Activated CD8-positive, alpha-beta T cell treated with anti-CD3 and anti-CD28 coated beads for 36 hours (primary cell): Measurements from ENCODE around the gene CD74. TPM values are rescaled to one million over a fixed set of nuclear protein-coding genes. Genes with fewer than 3 reads are reported as not detected.

Experiments used
- ATAC-seq: fragments of 200-7000 bp; cut with Tn5 transposase; one replicate; pipeline ENCODE4 v1.10.0; 2021; ENCODE audit warnings: mild to moderate bottlenecking, moderate library complexity
- CTCF ChIA-PET: fragments of 350-600 bp; sonication (Branson Sonifier 250); formaldehyde crosslinking; loops from one replicate; lab custom pipeline; 2021; ENCODE audit warnings: antibody characterized with exemption; lab: Charles Lee
- POLR2A ChIA-PET: fragments of 350-600 bp; sonication (Branson Sonifier 250); formaldehyde crosslinking; loops from one replicate; lab custom pipeline; 2021; ENCODE audit warnings: antibody characterized with exemption; lab: Charles Lee
- DNase-seq: peaks from one replicate; pipeline ENCODE4 v3.0.0-alpha.2; 2020
- H3K27ac Mint-ChIP-seq: one replicate; pipeline ENCODE4 v1.8.0; 2021; ENCODE audit warnings: mild to moderate bottlenecking, mixed read lengths
- H3K27me3 Mint-ChIP-seq: one replicate; pipeline ENCODE4 v1.8.0; 2021; ENCODE audit warnings: mixed read lengths
- H3K36me3 Mint-ChIP-seq: one replicate; pipeline ENCODE4 v1.8.0; 2021; ENCODE audit warnings: low read depth, mixed read lengths
- H3K4me1 Mint-ChIP-seq: one replicate; pipeline ENCODE4 v1.8.0; 2021; ENCODE audit warnings: low read depth, mixed read lengths
- H3K4me3 Mint-ChIP-seq: one replicate; pipeline ENCODE4 v1.8.0; 2021; ENCODE audit warnings: mild to moderate bottlenecking, moderate library complexity, mixed read lengths
- H3K9me3 Mint-ChIP-seq: one replicate; pipeline ENCODE4 v1.8.0; 2021; ENCODE audit warnings: mixed read lengths
- intact Hi-C: fragments of 100-400 bp; cut with micrococcal nuclease; formaldehyde crosslinking; loops from one replicate; pipeline ENCODE4 v1.10.0; 2022
- total RNA-seq, 2 experiments: library from RNA; stranded (reverse); gene quantifications; one replicate each; pipeline ENCODE4 v1.2.3, GENCODE V29; 2021
- TF ChIP-seq, protein P1 (sequence below): fragments of 200-600 bp; IDR thresholded peaks from one replicate; pipeline ENCODE4 v1.8.0; 2022; ENCODE audit warnings: antibody characterized with exemption, mild to moderate bottlenecking

The CD74 gene
- total RNA-seq, 2 experiments from 2014 or later = 277 to 282 TPM

DNA sequence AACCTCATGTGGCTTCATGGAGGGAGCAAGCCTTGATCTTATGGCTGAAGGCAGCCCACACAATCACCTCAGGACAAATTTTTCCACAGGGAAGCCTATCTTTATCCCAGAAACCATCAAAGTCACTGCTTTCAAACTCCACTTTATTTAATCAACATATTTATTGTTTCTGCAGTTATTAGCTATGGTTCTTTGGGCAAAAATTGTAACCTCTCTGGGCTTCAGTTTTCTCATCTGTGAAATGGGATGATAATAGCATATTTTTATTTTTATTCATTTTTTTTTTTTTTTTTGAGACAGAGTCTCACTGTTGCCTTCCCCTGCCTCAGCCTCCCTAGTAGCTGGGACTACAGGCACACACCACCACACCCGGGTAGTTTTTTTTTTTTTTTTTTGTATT, 38.9 kb upstream of the CD74 start:
- no peak overlapping the region for H3K4me3 Mint-ChIP-seq
- CTCF ChIA-PET = interaction anchor here (0.7 to 2.1 kb wide), 7 partner anchors 10 to 664 kb away, joined by 3 to 10 read pairs (median 4); partner anchors contain the start of gene CD74
- ATAC-seq = no peak
- H3K9me3 Mint-ChIP-seq = peaks cover 1% of the 10 kb centered on the region
- no peaks in the 10 kb centered on the region for H3K27me3 Mint-ChIP-seq
- no peak for DNase-seq
- TF ChIP-seq, protein P1, sequence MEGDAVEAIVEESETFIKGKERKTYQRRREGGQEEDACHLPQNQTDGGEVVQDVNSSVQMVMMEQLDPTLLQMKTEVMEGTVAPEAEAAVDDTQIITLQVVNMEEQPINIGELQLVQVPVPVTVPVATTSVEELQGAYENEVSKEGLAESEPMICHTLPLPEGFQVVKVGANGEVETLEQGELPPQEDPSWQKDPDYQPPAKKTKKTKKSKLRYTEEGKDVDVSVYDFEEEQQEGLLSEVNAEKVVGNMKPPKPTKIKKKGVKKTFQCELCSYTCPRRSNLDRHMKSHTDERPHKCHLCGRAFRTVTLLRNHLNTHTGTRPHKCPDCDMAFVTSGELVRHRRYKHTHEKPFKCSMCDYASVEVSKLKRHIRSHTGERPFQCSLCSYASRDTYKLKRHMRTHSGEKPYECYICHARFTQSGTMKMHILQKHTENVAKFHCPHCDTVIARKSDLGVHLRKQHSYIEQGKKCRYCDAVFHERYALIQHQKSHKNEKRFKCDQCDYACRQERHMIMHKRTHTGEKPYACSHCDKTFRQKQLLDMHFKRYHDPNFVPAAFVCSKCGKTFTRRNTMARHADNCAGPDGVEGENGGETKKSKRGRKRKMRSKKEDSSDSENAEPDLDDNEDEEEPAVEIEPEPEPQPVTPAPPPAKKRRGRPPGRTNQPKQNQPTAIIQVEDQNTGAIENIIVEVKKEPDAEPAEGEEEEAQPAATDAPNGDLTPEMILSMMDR = no peak
- intact Hi-C loops = no loop called here
- peaks cover 30% of the 10 kb centered on the region for H3K36me3 Mint-ChIP-seq
- H3K27ac Mint-ChIP-seq = no peak overlapping the region
- POLR2A ChIA-PET = interaction anchor here (0.6 kb wide), 2 partner anchors 327 to 1657 kb away, joined by 3 read pairs; partner anchors contain the start of gene SMIM3
- peaks cover 18% of the 10 kb centered on the region for H3K4me1 Mint-ChIP-seq

DNA sequence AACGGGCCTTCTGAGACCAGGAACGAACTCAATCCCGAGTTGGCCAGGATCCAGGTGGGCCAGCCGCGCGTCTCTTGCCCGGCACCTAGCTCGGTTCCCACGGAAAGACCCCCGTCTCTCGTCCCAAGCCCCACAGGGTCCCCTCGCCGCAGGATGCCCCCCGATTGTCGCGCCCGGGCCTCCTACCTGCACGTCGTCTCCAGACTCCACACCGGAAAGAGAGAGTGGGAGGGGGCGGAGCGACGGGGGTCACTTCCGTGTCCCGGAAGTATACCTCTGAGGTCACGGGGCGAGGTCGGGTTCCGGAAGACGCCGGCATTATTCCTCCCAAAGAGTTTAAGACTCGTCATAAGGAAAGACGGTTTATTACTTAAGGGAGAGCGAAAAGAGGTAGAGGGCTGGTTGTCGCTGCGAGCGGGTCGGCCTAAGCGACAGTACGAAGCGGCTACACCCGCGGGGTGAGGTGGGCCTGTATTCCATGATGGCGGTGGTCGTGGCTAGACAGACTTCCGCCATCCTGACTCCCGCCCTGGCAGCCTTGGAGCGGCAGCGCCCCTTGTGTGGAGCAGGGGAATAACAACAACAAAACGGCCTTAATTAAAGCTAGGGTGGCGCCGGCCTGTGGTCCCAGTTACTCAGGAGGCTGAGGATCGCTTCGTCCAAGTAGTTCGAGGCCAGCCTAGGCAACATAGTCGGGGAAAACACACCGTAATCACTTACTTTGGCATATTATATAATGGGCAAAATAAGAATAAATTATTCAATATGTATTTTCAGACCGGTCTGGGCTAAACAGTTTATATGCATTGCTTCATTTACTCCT, 37.0 kb upstream of the CD74 start, which contains the start of gene RPS14:
TSS of gene RPS14 (minus strand) at position 223 of the 823 bp plus-strand sequence. CDS start 2,006 bp downstream, outside the sequence.
- peaks cover 30% of the 10 kb centered on the region for H3K4me1 Mint-ChIP-seq
- intact Hi-C loops = no loop called here
- DNase-seq (peak; percentile 97), ATAC-seq (peak; percentile 94)
- ChIA-PET POLR2A (interaction anchor here (0.6 to 2.3 kb wide), 16 partner anchors 9 to 899 kb away, joined by 3 to 16 read pairs (median 4); partner anchors contain the start of gene CD74), CTCF (interaction anchor here (0.6 to 2.5 kb wide), 22 partner anchors 9 to 341 kb away, joined by 3 to 20 read pairs (median 4); partner anchors contain the start of genes CD74 and RBM22)
- H3K9me3 Mint-ChIP-seq = peaks cover 1% of the 10 kb centered on the region
- no peaks in the 10 kb centered on the region for H3K27me3 Mint-ChIP-seq
- TF ChIP-seq, protein P1 = peak; percentile 89
- H3K4me3 Mint-ChIP-seq = peak within 1 kb of the TSS; percentile 92
- peak within 1 kb of the TSS; percentile 100 for H3K27ac Mint-ChIP-seq
- peaks cover 46% of the 10 kb centered on the region for H3K36me3 Mint-ChIP-seq

DNA sequence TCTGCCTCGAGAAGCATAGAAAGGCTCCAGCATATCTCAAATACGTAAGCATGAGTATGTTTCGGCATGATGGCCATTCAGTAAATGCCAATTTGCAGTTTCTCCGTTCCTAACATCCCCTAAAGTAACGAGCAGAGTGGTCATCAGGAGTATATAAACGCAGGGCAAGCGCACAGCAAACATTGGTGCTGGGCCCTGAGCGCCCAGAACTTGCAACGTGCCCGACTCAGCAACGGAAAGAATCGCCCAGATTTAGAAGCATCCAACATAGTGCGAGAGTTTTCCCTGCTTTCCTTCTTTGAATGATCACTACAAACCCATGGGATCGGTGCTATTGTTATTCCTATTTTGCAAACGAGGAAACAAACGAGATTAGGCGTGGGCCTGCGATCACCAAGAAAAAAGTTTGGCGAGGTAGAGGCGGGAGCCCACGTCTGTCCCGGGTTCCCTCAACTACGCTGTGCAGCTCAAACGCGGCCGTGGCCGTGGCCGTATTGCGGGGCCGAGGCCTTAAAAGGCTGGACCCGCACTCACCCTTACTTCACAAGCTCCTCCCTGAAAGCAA, 36.3 kb upstream of the CD74 start:
- peaks cover 51% of the 10 kb centered on the region for H3K36me3 Mint-ChIP-seq

DNA sequence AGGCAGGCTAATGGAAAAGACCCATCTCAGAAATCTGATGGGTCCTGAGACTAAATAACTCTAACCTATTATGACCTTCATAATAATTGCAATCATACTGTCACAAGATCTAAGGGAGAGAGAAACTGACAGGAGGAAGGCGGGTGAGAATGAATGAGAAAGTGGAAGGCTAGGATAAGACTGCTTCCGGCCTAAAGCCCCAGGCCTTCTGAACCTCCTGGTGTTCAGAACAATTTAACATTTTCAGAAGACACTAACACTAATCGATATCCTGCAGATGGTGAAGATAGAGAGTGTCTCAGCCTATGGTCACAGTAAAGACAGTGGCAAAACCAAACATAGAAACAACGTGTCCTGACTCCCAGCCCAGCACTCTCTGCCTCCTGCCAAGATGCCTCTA, 35.6 kb upstream of the CD74 start:
- ChIA-PET CTCF (interaction anchor here (0.9 kb wide), 1 partner anchor 9 kb away, joined by 6 read pairs; no protein-coding TSS in a partner anchor), POLR2A (interaction anchor here (1.1 to 3.8 kb wide), 4 partner anchors 8 to 37 kb away, joined by 3 to 21 read pairs (median 12); no protein-coding TSS in a partner anchor)
- Mint-ChIP-seq H3K27ac (peak overlapping the region; percentile 100), H3K27me3 (no peaks in the 10 kb centered on the region), H3K4me3 (peak overlapping the region; percentile 92), H3K4me1 (peaks cover 30% of the 10 kb centered on the region), H3K9me3 (peaks cover 1% of the 10 kb centered on the region), H3K36me3 (peaks cover 58% of the 10 kb centered on the region)
- ATAC-seq (no peak), DNase-seq (no peak)
- TF ChIP-seq, protein P1 = no peak
- intact Hi-C loops = no loop called here

More for the DNA sequence above, 36.3 kb upstream of the CD74 start:
- Mint-ChIP-seq H3K27ac (peak overlapping the region; percentile 100), H3K27me3 (no peaks in the 10 kb centered on the region), H3K4me3 (peak overlapping the region; percentile 92), H3K9me3 (peaks cover 1% of the 10 kb centered on the region), H3K4me1 (peaks cover 30% of the 10 kb centered on the region)
- DNase-seq = no peak
- TF ChIP-seq, protein P1 = no peak
- ATAC-seq = peak; percentile 14
- intact Hi-C loops = no loop called here
- CTCF ChIA-PET = interaction anchor here (1.1 to 2.5 kb wide), 7 partner anchors 10 to 252 kb away, joined by 3 to 20 read pairs (median 6); partner anchors contain the start of gene RBM22
- POLR2A ChIA-PET = interaction anchor here (0.6 to 2.3 kb wide), 12 partner anchors 10 to 899 kb away, joined by 3 to 16 read pairs (median 4); partner anchors contain the start of gene CD74
